ENCODE data around the gene MCM10. TPM values are rescaled to one million over a fixed set of nuclear protein-coding genes. Genes with fewer than 3 reads are reported as not detected.

The MCM10 gene
- total RNA-seq, 1 experiment from 2014 or later, result 14.3 TPM

- no peak overlapping the region for H3K4me2 ChIP-seq (ENCODE audit: low read length)
- H3K36me3 ChIP-seq (ENCODE audit: low read depth, low read length), result no peaks in the 10 kb centered on the region
- no peaks in the 10 kb centered on the region for H3K79me2 ChIP-seq (ENCODE audit: low read length)
- intact Hi-C loops (cut with micrococcal nuclease), result loop anchor here (1.0 to 2.0 kb wide), 2 partner anchors 71 to 96 kb away; no protein-coding TSS in a partner anchor
- CTCF ChIA-PET, result interaction anchor here (0.7 kb wide), 4 partner anchors 8 to 71 kb away, joined by 3 to 4 read pairs (median 3); no protein-coding TSS in a partner anchor
- no peaks in the 10 kb centered on the region for H3K27me3 ChIP-seq (ENCODE audit: low read length)
- H4K20me1 ChIP-seq (ENCODE audit: low read length), result no peaks in the 10 kb centered on the region
- no peak overlapping the region for H3K4me3 ChIP-seq (ENCODE audit: low read length)
- no peaks in the 10 kb centered on the region for H3K4me1 ChIP-seq (ENCODE audit: insufficient read depth, low read length)
- no peak for ATAC-seq
- peak; percentile 9 for DNase-seq
- no TSS peak for BruUV-seq (replicated peaks)
- no peaks in the 10 kb centered on the region for H3K9me2 ChIP-seq (replicated peaks; ENCODE audit: low read length)
- no peak overlapping the region for H3K9ac ChIP-seq (ENCODE audit: low read length)
- H3F3A ChIP-seq (ENCODE audit: low read length, unreplicated experiment), result no peaks in the 10 kb centered on the region
- TF ChIP-seq CTCF (conservative IDR thresholded peaks at IDR 0.05; ENCODE audit: low read depth, low read length) (peak; percentile 50), EZH2 (IDR thresholded peaks at IDR 0.05; ENCODE audit: low read length, unreplicated experiment) (no peak)
- POLR2A ChIA-PET (ENCODE audit: unreplicated experiment), result interaction anchor here (0.7 kb wide), 1 partner anchor 58 kb away, joined by 4 read pairs; no protein-coding TSS in a partner anchor
- H3K9me3 ChIP-seq (ENCODE audit: low read length), result no peaks in the 10 kb centered on the region
- no peak overlapping the region for H3K27ac ChIP-seq (ENCODE audit: low read length)
- no peak overlapping the region for H2AFZ ChIP-seq (ENCODE audit: low read length)
Observed at GRCh38 chr10:13206546-13207443, 45.4 kb downstream of the MCM10 start.

- POLR2A ChIA-PET (ENCODE audit: unreplicated experiment), result no interaction called here
- DNase-seq (no peak), ATAC-seq (no peak)
- no peaks in the 10 kb centered on the region for H3K36me3 ChIP-seq (ENCODE audit: low read depth, low read length)
- intact Hi-C loops (cut with micrococcal nuclease), result no loop called here
- CTCF ChIA-PET, result no interaction called here
- H3K9ac ChIP-seq (ENCODE audit: low read length), result no peak overlapping the region
- no peak for TF ChIP-seq EZH2 (IDR thresholded peaks at IDR 0.05; ENCODE audit: low read length, unreplicated experiment)
- TF ChIP-seq CTCF (conservative IDR thresholded peaks at IDR 0.05; ENCODE audit: low read depth, low read length), result no peak
- no peak for TF ChIP-seq EZH2phosphoT487 (IDR thresholded peaks at IDR 0.05; ENCODE audit: borderline replicate concordance, low read length)
- no peaks in the 10 kb centered on the region for H3K27me3 ChIP-seq (ENCODE audit: low read length)
- no peak overlapping the region for H3K4me2 ChIP-seq (ENCODE audit: low read length)
- H2AFZ ChIP-seq (ENCODE audit: low read length), result no peak overlapping the region
- no peaks in the 10 kb centered on the region for H3K9me3 ChIP-seq (ENCODE audit: low read length)
- no peaks in the 10 kb centered on the region for H3F3A ChIP-seq (ENCODE audit: low read length, unreplicated experiment)
- BruUV-seq (replicated peaks), result no TSS peak
- H3K27ac ChIP-seq (ENCODE audit: low read length), result no peak overlapping the region
- H4K20me1 ChIP-seq (ENCODE audit: low read length), result no peaks in the 10 kb centered on the region
- no peaks in the 10 kb centered on the region for H3K79me2 ChIP-seq (ENCODE audit: low read length)
- H3K4me3 ChIP-seq (ENCODE audit: low read length), result no peak overlapping the region
- no peaks in the 10 kb centered on the region for H3K4me1 ChIP-seq (ENCODE audit: insufficient read depth, low read length)
- no peaks in the 10 kb centered on the region for H3K9me2 ChIP-seq (replicated peaks; ENCODE audit: low read length)
Observed at GRCh38 chr10:13213163-13213562, 51.8 kb downstream of the MCM10 start.

- H3K9me3 ChIP-seq (ENCODE audit: low read length), result no peaks in the 10 kb centered on the region
- H3K27me3 ChIP-seq (ENCODE audit: low read length), result no peaks in the 10 kb centered on the region
- no peaks in the 10 kb centered on the region for H3F3A ChIP-seq (ENCODE audit: low read length, unreplicated experiment)
- POLR2A ChIA-PET (ENCODE audit: unreplicated experiment), result no interaction called here
- no peaks in the 10 kb centered on the region for H3K9me2 ChIP-seq (replicated peaks; ENCODE audit: low read length)
- ATAC-seq (no peak), DNase-seq (no peak)
- H3K9ac ChIP-seq (ENCODE audit: low read length), result no peak overlapping the region
- no TSS peak for BruUV-seq (replicated peaks)
- intact Hi-C loops (cut with micrococcal nuclease), result no loop called here
- H3K27ac ChIP-seq (ENCODE audit: low read length), result no peak overlapping the region
- no peak overlapping the region for H2AFZ ChIP-seq (ENCODE audit: low read length)
- CTCF ChIA-PET, result no interaction called here
- H4K20me1 ChIP-seq (ENCODE audit: low read length), result no peaks in the 10 kb centered on the region
- H3K4me3 ChIP-seq (ENCODE audit: low read length), result no peak overlapping the region
- no peak overlapping the region for H3K4me2 ChIP-seq (ENCODE audit: low read length)
- H3K79me2 ChIP-seq (ENCODE audit: low read length), result no peaks in the 10 kb centered on the region
- peaks cover 3% of the 10 kb centered on the region; the same call in 1 of the 2 replicates for H3K4me1 ChIP-seq (ENCODE audit: insufficient read depth, low read length)
- H3K36me3 ChIP-seq (ENCODE audit: low read depth, low read length), result no peaks in the 10 kb centered on the region
- TF ChIP-seq EZH2 (IDR thresholded peaks at IDR 0.05; ENCODE audit: low read length, unreplicated experiment) (no peak), CTCF (conservative IDR thresholded peaks at IDR 0.05; ENCODE audit: low read depth, low read length) (no peak), EZH2phosphoT487 (IDR thresholded peaks at IDR 0.05; ENCODE audit: borderline replicate concordance, low read length) (no peak)
Observed at GRCh38 chr10:13218878-13219277, 57.5 kb downstream of the MCM10 start.

All from PC-3 (cell line).